Smooth muscle cell (in vitro differentiated cells): Measurements from ENCODE around the gene ARL16. TPM values are rescaled to one million over a fixed set of nuclear protein-coding genes. Genes with fewer than 3 reads are reported as not detected.

Experiments
- DNase-seq: peaks from one replicate; lab custom pipeline; 2025; ENCODE audit not compliant: unreplicated experiment; lab: John Stamatoyannopoulos, UW
- H2AFZ ChIP-seq: fragments of 200-600 bp; sonication (generic); 2 replicates; pipeline ENCODE4 v1.6.0; 2016; ENCODE audit warnings: antibody characterized with exemption, low read depth, mild to moderate bottlenecking
- H3F3A ChIP-seq: fragments of 200-600 bp; sonication (generic); 2 replicates; pipeline ENCODE4 v1.6.0; 2017; ENCODE audit warnings: antibody characterized with exemption, low read depth
- H3K27ac ChIP-seq: fragments of 200-600 bp; sonication (generic); 2 replicates; pipeline ENCODE4 v1.5.1; 2016; ENCODE audit warnings: low read depth, mild to moderate bottlenecking
- H3K27me3 ChIP-seq: fragments of 200-600 bp; sonication (generic); 2 replicates; pipeline ENCODE4 v1.6.1; 2016; ENCODE audit warnings: low read depth, mild to moderate bottlenecking
- H3K36me3 ChIP-seq: fragments of 200-600 bp; sonication (generic); 2 replicates; pipeline ENCODE4 v1.5.1; 2016; ENCODE audit warnings: low read depth
- H3K4me1 ChIP-seq: fragments of 200-600 bp; sonication (generic); 2 replicates; pipeline ENCODE4 v1.5.1; 2016; ENCODE audit warnings: low read depth
- H3K4me2 ChIP-seq: fragments of 200-600 bp; sonication (generic); 2 replicates; pipeline ENCODE4 v1.6.0; 2016; ENCODE audit warnings: mild to moderate bottlenecking
- H3K4me3 ChIP-seq: fragments of 200-600 bp; sonication (generic); 2 replicates; pipeline ENCODE4 v1.5.1; 2016; ENCODE audit warnings: mild to moderate bottlenecking
- H3K79me2 ChIP-seq: fragments of 200-600 bp; sonication (generic); 2 replicates; pipeline ENCODE4 v1.6.0; 2016; ENCODE audit warnings: low read depth, mild to moderate bottlenecking
- H3K9ac ChIP-seq: fragments of 200-600 bp; sonication (generic); 2 replicates; pipeline ENCODE4 v1.6.0; 2016; ENCODE audit warnings: low read depth
- H3K9me3 ChIP-seq: fragments of 200-600 bp; sonication (generic); replicated peaks from 2 replicates; pipeline ENCODE4 v1.5.1; 2016; ENCODE audit warnings: low read depth
- H4K20me1 ChIP-seq: fragments of 200-600 bp; sonication (generic); 2 replicates; pipeline ENCODE4 v1.6.0; 2016; ENCODE audit warnings: low read depth
- CTCF ChIP-seq: fragments of 200-600 bp; sonication (generic); IDR thresholded peaks from 2 replicates; pipeline ENCODE4 v1.5.1; 2017; ENCODE audit warnings: borderline replicate concordance, mild to moderate bottlenecking, antibody characterized with exemption; ENCODE audit not compliant: insufficient read depth, poor library complexity, severe bottlenecking
- WGBS: methylation state at CpG from one replicate; pipeline ENCODE4 v1.1.7; 2016; ENCODE audit warnings: low lambda C conversion rate; 5-methylcytosine and 5-hydroxymethylcytosine counted together
- polyA plus RNA-seq: library from polyadenylated mRNA; unstranded; fragments of >200 nt; fragmentation: Nextera tagmentation; extraction: Ambion mirVana; gene quantifications from 2 replicates; pipeline ENCODE4 v1.2.1, GENCODE V29; 2016
- total RNA-seq: library from RNA; depleted of rRNA; stranded (reverse); fragments of >200 nt; gene quantifications from 2 replicates; pipeline ENCODE4 v1.2.3, GENCODE V29; 2014

Gene ARL16
- total and polyA plus RNA-seq, 2 experiments from 2014 or later: 22.3 to 62.1 TPM

GRCh38 chr17:81706757-81707624 is 23.4 kb upstream of the ARL16 start:
- Histone ChIP-seq H3K79me2 (peaks cover 26% of the 10 kb centered on the region), H3K36me3 (no peaks in the 10 kb centered on the region), H3K4me2 (no peak overlapping the region), H3K4me3 (no peak overlapping the region), H3K9ac (no peak overlapping the region), H4K20me1 (peaks cover 6% of the 10 kb centered on the region), H3K27me3 (no peaks in the 10 kb centered on the region), H3K27ac (no peak overlapping the region), H3K4me1 (peaks cover 30% of the 10 kb centered on the region), H3K9me3 (no peaks in the 10 kb centered on the region), H2AFZ (no peak overlapping the region), H3F3A (peaks cover 5% of the 10 kb centered on the region)
- no peak for DNase-seq
- 98% methylated on average over 52 of the region's 54 CpGs for WGBS
- no peak for TF ChIP-seq CTCF

- Histone ChIP-seq H3K4me1 (peaks cover 29% of the 10 kb centered on the region), H3K4me3 (no peak overlapping the region), H2AFZ (no peak overlapping the region), H3K9me3 (no peaks in the 10 kb centered on the region), H3K79me2 (peaks cover 34% of the 10 kb centered on the region), H3K9ac (no peak overlapping the region), H3K27me3 (no peaks in the 10 kb centered on the region), H3K27ac (no peak overlapping the region), H4K20me1 (peaks cover 13% of the 10 kb centered on the region), H3K4me2 (no peak overlapping the region), H3F3A (peaks cover 3% of the 10 kb centered on the region), H3K36me3 (no peaks in the 10 kb centered on the region)
- WGBS: 97% methylated on average over 17 of the region's 17 CpGs
- DNase-seq: no peak
- no peak for TF ChIP-seq CTCF
Measured at GRCh38 chr17:81706232-81706611, 22.6 kb upstream of the ARL16 start.

GRCh38 chr17:81705518-81706231 is 22.1 kb upstream of the ARL16 start:
- Histone ChIP-seq H3K4me3 (no peak overlapping the region), H3K27ac (no peak overlapping the region), H3K27me3 (no peaks in the 10 kb centered on the region), H3K79me2 (peaks cover 39% of the 10 kb centered on the region), H3K36me3 (no peaks in the 10 kb centered on the region), H3K9ac (no peak overlapping the region), H2AFZ (no peak overlapping the region), H3K4me2 (no peak overlapping the region), H3F3A (no peaks in the 10 kb centered on the region), H4K20me1 (peaks cover 19% of the 10 kb centered on the region), H3K4me1 (peaks cover 23% of the 10 kb centered on the region), H3K9me3 (no peaks in the 10 kb centered on the region)
- no peak for TF ChIP-seq CTCF
- 98% methylated on average over 30 of the region's 30 CpGs for WGBS
- DNase-seq: no peak
